Left lung (tissue), 10 donors: ENCODE measurements around the gene RRAGD. TPM values are rescaled to one million over a fixed set of nuclear protein-coding genes. Genes with fewer than 3 reads are reported as not detected.

Experiments
- ATAC-seq: fragments of 200-7000 bp; cut with Tn5 transposase; one replicate; pipeline ENCODE4 v1.9.1; 2020; ENCODE audit warnings: moderate library complexity
- DNase-seq, 4 donors: peaks; one replicate each; pipeline ENCODE4 v3.0.0-alpha.2; 2013 to 2020
- H3K27ac ChIP-seq, 2 donors: fragments of 200-600 bp; sonication (generic) in 1 of 2; one replicate each; pipeline versions ENCODE4 v1.5.0 to v1.8.0; 2020 to 2021
- H3K27me3 ChIP-seq, 2 donors: fragments of 200-600 bp; sonication (generic) in 1 of 2; one replicate each; pipeline versions ENCODE4 v1.5.0 to v1.8.0; 2020 to 2021
- H3K36me3 ChIP-seq, 2 donors: fragments of 200-600 bp; sonication (generic) in 1 of 2; one replicate each; pipeline versions ENCODE4 v1.5.0 to v1.8.0; 2020 to 2021
- H3K4me1 ChIP-seq, 2 donors: fragments of 200-600 bp; one replicate each; pipeline ENCODE4 v1.8.0; 2021
- H3K4me3 ChIP-seq, 2 donors: fragments of 200-600 bp; sonication (generic) in 1 of 2; one replicate each; pipeline versions ENCODE4 v1.5.0 to v1.8.0; 2020 to 2021; ENCODE audit warnings: mild to moderate bottlenecking in 1 of 2
- H3K9me3 ChIP-seq, 2 donors: fragments of 200-600 bp; sonication (generic) in 1 of 2; one replicate each; pipeline versions ENCODE4 v1.5.0 to v1.8.0; 2020 to 2021
- CTCF ChIP-seq, 2 donors: fragments of 200-600 bp; sonication (generic) in 1 of 2; IDR thresholded peaks; one replicate each; pipeline versions ENCODE4 v1.5.0 to v1.8.0; 2021; ENCODE audit warnings: antibody characterized with exemption in 2 of 2
- intact Hi-C, 2 donors: fragments of 100-400 bp; cut with DNase I; formaldehyde crosslinking; loops; one replicate each; pipeline versions ENCODE4 v1.11.2 to v1.14.2; 2022
- polyA plus RNA-seq, 6 donors: library from polyadenylated mRNA; unstranded; fragments of 120-200 nt; gene quantifications; one replicate each; pipeline ENCODE4 v1.2.1, GENCODE V29; 2013; ENCODE audit not compliant: insufficient read length in 6 of 6
- total RNA-seq, 2 donors: library from RNA; stranded (reverse); fragmentation: NEBNext Ultra II Directional; extraction: Animal tissue kit (Norgen Biotek cat#: 25700); gene quantifications; one replicate each; pipeline ENCODE4 v1.2.1, GENCODE V29; 2021
- donor health status: DM: no; HTN: yes; CAD: no.
- donor health status: DM: no; HTN: no; CAD: no.

Gene RRAGD
- total and polyA plus RNA-seq, 8 donors = 2.3 to 47.6 (median 3.0) TPM

DNA sequence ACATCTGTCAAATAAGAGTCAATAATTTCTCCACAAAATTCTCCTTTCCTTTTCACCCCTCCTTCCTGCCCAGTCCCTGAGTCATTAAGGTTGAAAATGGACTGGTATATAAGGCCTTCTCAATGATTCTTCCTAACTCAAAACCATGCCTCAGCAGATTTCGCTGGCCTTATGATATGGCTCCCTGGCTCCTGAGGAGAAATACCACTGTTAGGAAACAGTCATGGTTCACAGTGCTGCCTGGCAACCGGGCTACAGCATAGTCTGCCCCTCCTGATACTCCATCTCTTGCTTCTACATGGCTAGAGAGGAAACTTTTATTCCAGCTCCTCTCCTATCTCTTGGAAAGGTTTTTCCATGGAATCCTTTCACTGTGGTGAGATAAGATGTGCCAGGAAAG is 64.2 kb downstream of the RRAGD start:
- H3K27me3 ChIP-seq = no peaks in the 10 kb centered on the region
- intact Hi-C loops = no loop called here
- no peak overlapping the region for H3K4me3 ChIP-seq
- H3K4me1 ChIP-seq = peaks cover 19 to 70% of the 10 kb centered on the region in 2 donors
- H3K9me3 ChIP-seq = no peaks in the 10 kb centered on the region
- peak overlapping the region in 1 of 2 donors; percentile 99 for H3K27ac ChIP-seq
- no peak for TF ChIP-seq CTCF (IDR thresholded peaks at IDR 0.05)
- ATAC-seq (no peak), DNase-seq (peak in 1 of 4 donors; percentile 17)
- peaks cover 0 to 4% of the 10 kb centered on the region in 2 donors for H3K36me3 ChIP-seq

DNA sequence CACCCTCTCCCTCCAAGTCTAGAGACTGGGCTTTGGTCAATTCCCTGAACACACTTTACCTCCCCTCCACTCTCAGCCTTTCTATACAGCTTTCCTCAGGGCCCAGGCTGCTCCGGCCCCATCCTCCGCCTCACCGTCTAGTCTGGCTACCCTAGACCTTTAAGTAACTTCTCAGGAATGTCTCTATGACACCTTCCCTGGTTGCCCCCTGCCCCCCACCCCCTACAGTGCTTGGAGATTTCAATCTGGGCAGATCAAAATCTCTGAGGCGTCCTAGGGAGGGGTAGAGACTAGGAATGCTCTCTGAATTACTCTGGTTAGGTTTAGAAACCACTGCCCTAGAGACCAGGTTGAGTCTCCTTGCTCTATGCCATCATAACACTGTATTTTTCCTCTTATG is 65.6 kb downstream of the RRAGD start:
- no peak for ATAC-seq
- peaks cover 19 to 70% of the 10 kb centered on the region in 2 donors for H3K4me1 ChIP-seq

GRCh38 chr6:89339565-89339964 is 72.5 kb downstream of the RRAGD start:
- peaks cover 5 to 75% of the 10 kb centered on the region in 2 donors for H3K36me3 ChIP-seq
- no peaks in the 10 kb centered on the region for H3K27me3 ChIP-seq
- no peak overlapping the region for H3K4me3 ChIP-seq
- ATAC-seq (no peak), DNase-seq (no peak)
- intact Hi-C loops = no loop called here
- TF ChIP-seq CTCF (IDR thresholded peaks at IDR 0.05) = no peak
- no peaks in the 10 kb centered on the region for H3K9me3 ChIP-seq
- H3K27ac ChIP-seq = no peak overlapping the region
- H3K4me1 ChIP-seq = peaks cover 0 to 5% of the 10 kb centered on the region in 2 donors

More for the DNA sequence above, 65.6 kb downstream of the RRAGD start:
- no peaks in the 10 kb centered on the region for H3K9me3 ChIP-seq
- no peak overlapping the region for H3K4me3 ChIP-seq
- no peak for TF ChIP-seq CTCF (IDR thresholded peaks at IDR 0.05)
- no peaks in the 10 kb centered on the region for H3K27me3 ChIP-seq
- intact Hi-C loops = no loop called here
- H3K27ac ChIP-seq = no peak overlapping the region
- no peak for DNase-seq
- H3K36me3 ChIP-seq = peaks cover 0 to 16% of the 10 kb centered on the region in 2 donors

GRCh38 chr6:89335164-89335563 is 76.9 kb downstream of the RRAGD start:
- intact Hi-C loops = no loop called here

GRCh38 chr6:89330910-89331309 is 81.2 kb downstream of the RRAGD start:
- H3K27ac ChIP-seq = no peak overlapping the region
- no peaks in the 10 kb centered on the region for H3K27me3 ChIP-seq
- no peak for TF ChIP-seq CTCF (IDR thresholded peaks at IDR 0.05)
- ATAC-seq (no peak), DNase-seq (no peak)
- H3K4me1 ChIP-seq = no peaks in the 10 kb centered on the region
- H3K9me3 ChIP-seq = no peaks in the 10 kb centered on the region
- no peak overlapping the region for H3K4me3 ChIP-seq
- H3K36me3 ChIP-seq = peaks cover 0 to 89% of the 10 kb centered on the region in 2 donors
- intact Hi-C loops = no loop called here

More at GRCh38 chr6:89335164-89335563, 76.9 kb downstream of the RRAGD start:
- TF ChIP-seq CTCF (IDR thresholded peaks at IDR 0.05) = no peak
- H3K4me3 ChIP-seq = no peak overlapping the region
- no peaks in the 10 kb centered on the region for H3K4me1 ChIP-seq
- ATAC-seq = no peak
- peaks cover 5 to 82% of the 10 kb centered on the region in 2 donors for H3K36me3 ChIP-seq
- H3K9me3 ChIP-seq = no peaks in the 10 kb centered on the region
- DNase-seq = no peak
- no peak overlapping the region for H3K27ac ChIP-seq
- no peaks in the 10 kb centered on the region for H3K27me3 ChIP-seq
